H9 (cell line): Measurements from ENCODE around the gene KIF26B. TPM values are rescaled to one million over a fixed set of nuclear protein-coding genes. Genes with fewer than 3 reads are reported as not detected.

Experiments used
- DNase-seq: peaks from one replicate; pipeline ENCODE4 v3.0.0-alpha.2; 2017
- H2AFZ ChIP-seq: one replicate; pipeline ENCODE4 v1.6.1; 2013; ENCODE audit warnings: mild to moderate bottlenecking, low read length, control low read depth, moderate library complexity
- H2AK5ac ChIP-seq: 2 replicates; pipeline ENCODE4 v1.6.1; 2013; ENCODE audit warnings: low read length, control low read depth, mixed read lengths; ENCODE audit not compliant: insufficient read length
- H2BK120ac ChIP-seq: one replicate; pipeline ENCODE4 v1.6.1; 2013; ENCODE audit warnings: low read depth, mild to moderate bottlenecking, low read length, control low read depth, inconsistent platforms; ENCODE audit not compliant: poor library complexity, severe bottlenecking
- H2BK12ac ChIP-seq: 2 replicates; pipeline ENCODE4 v1.6.1; 2013; ENCODE audit warnings: low read length, control low read depth, mixed read lengths, low read depth; ENCODE audit not compliant: insufficient read length
- H2BK15ac ChIP-seq: 2 replicates; pipeline ENCODE4 v1.6.1; 2013; ENCODE audit warnings: low read depth, low read length, control low read depth
- H2BK20ac ChIP-seq: one replicate; pipeline ENCODE4 v1.6.1; 2013; ENCODE audit warnings: low read depth, mild to moderate bottlenecking, low read length, control low read depth, inconsistent platforms; ENCODE audit not compliant: poor library complexity, severe bottlenecking
- H2BK5ac ChIP-seq: 2 replicates; pipeline ENCODE4 v1.6.1; 2013; ENCODE audit warnings: low read length, control low read depth, mixed read lengths; ENCODE audit not compliant: insufficient read length
- H3K14ac ChIP-seq: 2 replicates; pipeline ENCODE4 v1.6.1; 2013; ENCODE audit warnings: low read length, control low read depth; ENCODE audit not compliant: insufficient read depth
- H3K18ac ChIP-seq: 2 replicates; pipeline ENCODE4 v1.6.1; 2013; ENCODE audit warnings: low read depth, mild to moderate bottlenecking, mixed read lengths, low read length, control low read depth; ENCODE audit not compliant: insufficient read length
- H3K23ac ChIP-seq: 2 replicates; pipeline ENCODE4 v1.6.1; 2013; ENCODE audit warnings: low read length, control low read depth, mixed read lengths, low read depth; ENCODE audit not compliant: insufficient read length
- H3K23me2 ChIP-seq: 2 replicates; pipeline ENCODE4 v1.6.1; 2013; ENCODE audit warnings: low read depth, mild to moderate bottlenecking, mixed read lengths, low read length, control low read depth; ENCODE audit not compliant: insufficient read length, poor library complexity, severe bottlenecking
- H3K27ac ChIP-seq: 2 replicates; pipeline ENCODE4 v1.5.1; 2013; ENCODE audit warnings: low read length, control low read depth, mixed read lengths, low read depth; ENCODE audit not compliant: insufficient read length
- H3K27me3 ChIP-seq: 2 replicates; pipeline ENCODE4 v1.6.1; 2013; ENCODE audit warnings: low read length, control low read depth, inconsistent platforms; ENCODE audit not compliant: insufficient read depth
- H3K4ac ChIP-seq: 2 replicates; pipeline ENCODE4 v1.6.1; 2013; ENCODE audit warnings: low read depth, mild to moderate bottlenecking, control low read depth, inconsistent platforms, low read length, moderate library complexity
- H3K4me1 ChIP-seq: 2 replicates; pipeline ENCODE4 v1.6.1; 2013; ENCODE audit warnings: low read length, control low read depth, inconsistent platforms; ENCODE audit not compliant: insufficient read depth
- H3K4me2 ChIP-seq: 2 replicates; pipeline ENCODE4 v1.6.1; 2013; ENCODE audit warnings: low read length, control low read depth, mixed read lengths; ENCODE audit not compliant: insufficient read length, insufficient read depth
- H3K56ac ChIP-seq: 2 replicates; pipeline ENCODE4 v1.6.1; 2013; ENCODE audit warnings: low read depth, mild to moderate bottlenecking, mixed read lengths, low read length, control low read depth; ENCODE audit not compliant: insufficient read length
- H3K79me1 ChIP-seq: 2 replicates; pipeline ENCODE4 v1.6.1; 2013; ENCODE audit warnings: low read depth, mild to moderate bottlenecking, moderate library complexity, low read length, control low read depth, inconsistent platforms; ENCODE audit not compliant: insufficient read depth, poor library complexity, severe bottlenecking
- H3K79me2 ChIP-seq: 2 replicates; pipeline ENCODE4 v1.6.1; 2013; ENCODE audit warnings: low read length, control low read depth, inconsistent platforms; ENCODE audit not compliant: insufficient read depth
- H3K9ac ChIP-seq: 2 replicates; pipeline ENCODE4 v1.6.1; 2013; ENCODE audit warnings: low read length, control low read depth, mixed read lengths; ENCODE audit not compliant: insufficient read length; ENCODE audit errors: extremely low read depth
- H3K9me3 ChIP-seq: one replicate; pipeline ENCODE4 v1.6.1; 2013; ENCODE audit warnings: low read depth, low read length, inconsistent platforms; ENCODE audit not compliant: control insufficient read depth
- H3T11ph ChIP-seq: one replicate; pipeline ENCODE4 v1.6.1; 2013; ENCODE audit warnings: mild to moderate bottlenecking, low read length, control low read depth, inconsistent platforms
- H4K20me1 ChIP-seq: one replicate; pipeline ENCODE4 v1.6.1; 2013; ENCODE audit not compliant: control insufficient read depth, insufficient read length, insufficient read depth
- H4K5ac ChIP-seq: 2 replicates; pipeline ENCODE4 v1.6.1; 2013; ENCODE audit warnings: low read depth, mild to moderate bottlenecking, mixed read lengths, low read length, control low read depth; ENCODE audit not compliant: insufficient read length
- H4K8ac ChIP-seq: replicated peaks from 2 replicates; pipeline ENCODE4 v1.6.1; 2013; ENCODE audit warnings: low read length, control low read depth, mixed read lengths, low read depth; ENCODE audit not compliant: insufficient read length
- H4K91ac ChIP-seq: 2 replicates; pipeline ENCODE4 v1.6.1; 2013; ENCODE audit warnings: low read depth, mild to moderate bottlenecking, moderate library complexity, mixed read lengths, low read length, control low read depth; ENCODE audit not compliant: insufficient read length
- H3K27ac Mint-ChIP-seq, 3 experiments: 2 replicates in 2 of 3; 3 replicates in 1 of 3; pipeline ENCODE4 v1.8.0; 2020 to 2021; ENCODE audit warnings: mixed read lengths in 3 of 3, mild to moderate bottlenecking in 1 of 3, moderate library complexity in 1 of 3
- H3K27me3 Mint-ChIP-seq: 2 replicates; pipeline ENCODE4 v1.8.0; 2021; ENCODE audit warnings: low read depth, mild to moderate bottlenecking, moderate library complexity, mixed read lengths
- H3K36me3 Mint-ChIP-seq, 3 experiments: 2 replicates in 2 of 3; 3 replicates in 1 of 3; pipeline ENCODE4 v1.8.0; 2020 to 2021; ENCODE audit warnings: low read depth in 3 of 3, mixed read lengths in 3 of 3; ENCODE audit not compliant: insufficient read depth in 1 of 3
- H3K4me1 Mint-ChIP-seq, 2 experiments: 2 replicates each; pipeline ENCODE4 v1.8.0; 2020; ENCODE audit warnings: mixed read lengths in 2 of 2
- H3K4me3 Mint-ChIP-seq, 2 experiments: 2 replicates in 1 of 2; 3 replicates in 1 of 2; pipeline ENCODE4 v1.8.0; 2020 to 2021; ENCODE audit warnings: mild to moderate bottlenecking in 2 of 2, mixed read lengths in 2 of 2, moderate library complexity in 1 of 2
- H3K9me3 Mint-ChIP-seq, 2 experiments: 2 replicates in 1 of 2; 3 replicates in 1 of 2; pipeline ENCODE4 v1.8.0; 2020; ENCODE audit warnings: mild to moderate bottlenecking in 2 of 2, mixed read lengths in 2 of 2, moderate library complexity in 1 of 2
- WGBS: extraction: QIAGEN DNeasy Blood & Tissue Kit; methylation state at CpG from one replicate; pipeline ENCODE4 v1.1.7; 2013; ENCODE audit warnings: missing lambda C conversion rate, low lambda C conversion rate, mixed read lengths; ENCODE audit not compliant: insufficient read length; ENCODE audit errors: extremely low coverage; 5-methylcytosine and 5-hydroxymethylcytosine counted together
- total RNA-seq: library from RNA; stranded (reverse); gene quantifications from 2 replicates; pipeline ENCODE4 v1.2.1, GENCODE V29; 2021
- TF ChIP-seq, protein P1 (sequence below): fragments of 200-600 bp; sonication (generic); conservative IDR thresholded peaks from 3 replicates; pipeline ENCODE4 v1.8.0; 2021; ENCODE audit warnings: antibody characterized with exemption, mild to moderate bottlenecking

The KIF26B gene
- total RNA-seq, 1 experiment from 2014 or later = 0.13 TPM

DNA sequence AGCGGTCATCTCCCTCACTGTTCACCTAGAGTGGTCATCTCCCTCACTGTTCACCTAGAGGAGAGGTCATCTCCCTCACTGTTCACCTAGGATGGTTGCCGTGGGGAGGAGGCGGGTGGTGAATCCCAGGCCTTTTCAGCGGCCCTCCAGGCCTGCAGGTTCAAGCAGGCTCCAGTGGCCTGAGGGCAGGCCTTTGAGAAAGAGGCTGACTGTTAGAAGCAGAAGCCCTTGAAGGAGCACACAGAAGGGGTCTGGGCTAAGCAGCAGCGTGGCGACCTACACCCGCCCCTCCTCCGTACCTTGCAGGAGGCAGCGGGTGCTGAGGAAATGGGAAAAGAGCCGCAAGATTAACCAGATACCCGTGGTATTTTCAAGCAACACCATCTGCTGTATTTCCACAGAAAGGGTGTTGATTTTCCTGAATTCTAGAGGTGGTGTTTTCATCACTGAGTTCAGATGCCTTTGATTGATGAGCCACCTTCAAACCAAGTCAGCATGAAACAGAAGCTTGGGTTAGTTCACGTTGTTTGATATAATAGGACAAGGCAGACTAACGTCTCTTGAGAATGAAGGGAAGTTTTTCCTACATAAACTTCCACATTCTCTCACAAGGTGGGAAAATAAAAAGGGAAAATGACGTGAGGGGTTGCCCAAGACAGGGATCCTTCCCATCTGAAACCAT lies 289.5 kb downstream of the KIF26B start:
- H3K23ac ChIP-seq = no peak overlapping the region
- H3K4me1 Mint-ChIP-seq = peaks cover 9 to 14% of the 10 kb centered on the region in 2 experiments
- no peak overlapping the region for H2BK20ac ChIP-seq
- H4K20me1 ChIP-seq = no peaks in the 10 kb centered on the region
- no peaks in the 10 kb centered on the region for H3K79me2 ChIP-seq
- H3K9ac ChIP-seq = no peak overlapping the region
- H3K4me3 Mint-ChIP-seq = no peak overlapping the region
- no peak overlapping the region for H2BK15ac ChIP-seq
- no peaks in the 10 kb centered on the region for H3K9me3 ChIP-seq
- no peak overlapping the region for H2AFZ ChIP-seq
- no peak overlapping the region for H3K4ac ChIP-seq
- H3K27me3 ChIP-seq = no peaks in the 10 kb centered on the region
- WGBS = no CpG with 5 or more reads among the region's 14 CpGs
- no peaks in the 10 kb centered on the region for H3K36me3 Mint-ChIP-seq
- H3K9me3 Mint-ChIP-seq = no peaks in the 10 kb centered on the region; a peak in 1 of 5 replicates
- H3T11ph ChIP-seq = no peak overlapping the region
- no peaks in the 10 kb centered on the region for H3K23me2 ChIP-seq
- no peak overlapping the region for H3K27ac Mint-ChIP-seq
- no peaks in the 10 kb centered on the region; the same call in 1 of the 2 replicates for H3K27me3 Mint-ChIP-seq
- H4K5ac ChIP-seq = no peak overlapping the region
- TF ChIP-seq, protein P1, sequence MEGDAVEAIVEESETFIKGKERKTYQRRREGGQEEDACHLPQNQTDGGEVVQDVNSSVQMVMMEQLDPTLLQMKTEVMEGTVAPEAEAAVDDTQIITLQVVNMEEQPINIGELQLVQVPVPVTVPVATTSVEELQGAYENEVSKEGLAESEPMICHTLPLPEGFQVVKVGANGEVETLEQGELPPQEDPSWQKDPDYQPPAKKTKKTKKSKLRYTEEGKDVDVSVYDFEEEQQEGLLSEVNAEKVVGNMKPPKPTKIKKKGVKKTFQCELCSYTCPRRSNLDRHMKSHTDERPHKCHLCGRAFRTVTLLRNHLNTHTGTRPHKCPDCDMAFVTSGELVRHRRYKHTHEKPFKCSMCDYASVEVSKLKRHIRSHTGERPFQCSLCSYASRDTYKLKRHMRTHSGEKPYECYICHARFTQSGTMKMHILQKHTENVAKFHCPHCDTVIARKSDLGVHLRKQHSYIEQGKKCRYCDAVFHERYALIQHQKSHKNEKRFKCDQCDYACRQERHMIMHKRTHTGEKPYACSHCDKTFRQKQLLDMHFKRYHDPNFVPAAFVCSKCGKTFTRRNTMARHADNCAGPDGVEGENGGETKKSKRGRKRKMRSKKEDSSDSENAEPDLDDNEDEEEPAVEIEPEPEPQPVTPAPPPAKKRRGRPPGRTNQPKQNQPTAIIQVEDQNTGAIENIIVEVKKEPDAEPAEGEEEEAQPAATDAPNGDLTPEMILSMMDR = no peak
- H2BK5ac ChIP-seq = no peak overlapping the region
- no peak overlapping the region for H2BK120ac ChIP-seq
- DNase-seq = no peak
- H3K18ac ChIP-seq = no peak overlapping the region
- no peak overlapping the region for H3K14ac ChIP-seq
- no peak overlapping the region for H2AK5ac ChIP-seq
- no peak overlapping the region for H2BK12ac ChIP-seq
- no peak overlapping the region for H3K27ac ChIP-seq
- no peak overlapping the region for H3K56ac ChIP-seq
- H4K8ac ChIP-seq = no peak overlapping the region
- no peak overlapping the region for H3K4me2 ChIP-seq
- H4K91ac ChIP-seq = no peak overlapping the region
- no peaks in the 10 kb centered on the region for H3K79me1 ChIP-seq
- H3K4me1 ChIP-seq = peaks cover under 1% of the 10 kb centered on the region; the same call in 1 of the 2 replicates
